ENCODE data around the gene PKMYT1. TPM values are rescaled to one million over a fixed set of nuclear protein-coding genes. Genes with fewer than 3 reads are reported as not detected.

Gene PKMYT1
- total RNA-seq, 1 donor from 2014 or later, result 125 TPM

GRCh38 chr16:3020247-3020603 is 40.0 kb upstream of the PKMYT1 start, which contains the start of gene TNFRSF12A:
TSS of gene TNFRSF12A (plus strand) at chr16:3020368. CDS start at chr16:3020398, 30 bp downstream.
- intact Hi-C loops (cut with micrococcal nuclease), result loop anchor here (1.0 to 10.0 kb wide), 4 partner anchors 16 to 1232 kb away; partner anchors contain the start of genes CLUAP1 and PAQR4

- intact Hi-C loops (cut with micrococcal nuclease), result loop anchor here (1.0 to 10.0 kb wide), 4 partner anchors 15 to 1233 kb away; partner anchors contain the start of genes CLUAP1 and PAQR4
Measured at GRCh38 chr16:3019594-3020246, 39.5 kb upstream of the PKMYT1 start.

- intact Hi-C loops (cut with micrococcal nuclease), result no loop called here
Measured at GRCh38 chr16:3017794-3018506, 37.7 kb upstream of the PKMYT1 start, which contains the start of gene CLDN6. TSS of gene CLDN6 (minus strand) at chr16:3018183. CDS start at chr16:3016021, 2,162 bp downstream.

- intact Hi-C loops (cut with micrococcal nuclease), result no loop called here
Measured at GRCh38 chr16:3017344-3017743, 37.1 kb upstream of the PKMYT1 start.

- intact Hi-C loops (cut with micrococcal nuclease), result no loop called here
Measured at GRCh38 chr16:3015865-3016521, 35.7 kb upstream of the PKMYT1 start.

GRCh38 chr16:3014971-3015370 is 34.7 kb upstream of the PKMYT1 start:
- intact Hi-C loops (cut with micrococcal nuclease), result no loop called here

- intact Hi-C loops (cut with micrococcal nuclease), result no loop called here
Measured at GRCh38 chr16:3013998-3014690, 33.9 kb upstream of the PKMYT1 start.

- intact Hi-C loops (cut with micrococcal nuclease), result no loop called here
Measured at GRCh38 chr16:3013491-3013951, 33.3 kb upstream of the PKMYT1 start.

GRCh38 chr16:3012828-3013420 is 32.7 kb upstream of the PKMYT1 start, which contains the start of gene CLDN9:
TSS of gene CLDN9 (plus strand) at chr16:3012923. CDS start at chr16:3013363, 440 bp downstream.
- intact Hi-C loops (cut with micrococcal nuclease), result no loop called here

GRCh38 chr16:3012246-3012645 is 32.0 kb upstream of the PKMYT1 start:
- intact Hi-C loops (cut with micrococcal nuclease), result no loop called here

GRCh38 chr16:3010510-3010909 is 30.3 kb upstream of the PKMYT1 start:
- intact Hi-C loops (cut with micrococcal nuclease), result no loop called here

- intact Hi-C loops (cut with micrococcal nuclease), result no loop called here
Measured at GRCh38 chr16:3009568-3010390, 29.5 kb upstream of the PKMYT1 start.

GRCh38 chr16:3008690-3009037 is 28.4 kb upstream of the PKMYT1 start:
- intact Hi-C loops (cut with micrococcal nuclease), result no loop called here

- intact Hi-C loops (cut with micrococcal nuclease), result no loop called here
Measured at GRCh38 chr16:3007957-3008689, 27.9 kb upstream of the PKMYT1 start.

- intact Hi-C loops (cut with micrococcal nuclease), result no loop called here
Measured at GRCh38 chr16:3007059-3007956, 27.1 kb upstream of the PKMYT1 start.

- intact Hi-C loops (cut with micrococcal nuclease), result loop anchor here (1.0 kb wide), 1 partner anchor 15 kb away; the partner anchor contains the start of gene TNFRSF12A
Measured at GRCh38 chr16:3004781-3005284, 24.6 kb upstream of the PKMYT1 start.

GRCh38 chr16:3004319-3004718 is 24.1 kb upstream of the PKMYT1 start:
- intact Hi-C loops (cut with micrococcal nuclease), result loop anchor here (1.0 kb wide), 1 partner anchor 16 kb away; the partner anchor contains the start of gene TNFRSF12A

All from T-helper 2 cell treated with Interferon-gamma antibody and Interleukin-4, amounts not matched to agents 100 ng/mL and 5 ng/mL, for 36 hours (primary cell).